Measurements from ENCODE around the gene ZWILCH.

DNA sequence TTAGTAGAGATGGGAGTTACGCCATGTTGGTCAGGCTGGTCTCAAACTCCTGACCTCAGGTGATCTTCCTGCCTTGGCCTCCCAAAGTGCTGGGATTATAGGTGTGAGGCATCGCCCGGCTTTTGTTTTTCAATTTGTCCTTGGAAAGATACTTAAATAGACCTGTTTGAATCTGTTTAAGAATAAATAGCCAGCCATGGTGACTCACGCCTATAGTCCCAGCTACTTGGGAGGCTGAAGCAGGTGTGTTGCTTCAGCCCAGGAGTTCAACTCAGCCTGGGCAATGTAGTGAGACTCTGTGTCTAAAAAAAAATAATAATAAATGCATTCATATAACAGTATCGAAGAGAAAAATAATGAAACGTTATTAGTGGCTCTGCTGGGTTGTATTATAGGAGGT lies 24.9 kb upstream of the ZWILCH start:
- TF ChIP-seq, protein P1, sequence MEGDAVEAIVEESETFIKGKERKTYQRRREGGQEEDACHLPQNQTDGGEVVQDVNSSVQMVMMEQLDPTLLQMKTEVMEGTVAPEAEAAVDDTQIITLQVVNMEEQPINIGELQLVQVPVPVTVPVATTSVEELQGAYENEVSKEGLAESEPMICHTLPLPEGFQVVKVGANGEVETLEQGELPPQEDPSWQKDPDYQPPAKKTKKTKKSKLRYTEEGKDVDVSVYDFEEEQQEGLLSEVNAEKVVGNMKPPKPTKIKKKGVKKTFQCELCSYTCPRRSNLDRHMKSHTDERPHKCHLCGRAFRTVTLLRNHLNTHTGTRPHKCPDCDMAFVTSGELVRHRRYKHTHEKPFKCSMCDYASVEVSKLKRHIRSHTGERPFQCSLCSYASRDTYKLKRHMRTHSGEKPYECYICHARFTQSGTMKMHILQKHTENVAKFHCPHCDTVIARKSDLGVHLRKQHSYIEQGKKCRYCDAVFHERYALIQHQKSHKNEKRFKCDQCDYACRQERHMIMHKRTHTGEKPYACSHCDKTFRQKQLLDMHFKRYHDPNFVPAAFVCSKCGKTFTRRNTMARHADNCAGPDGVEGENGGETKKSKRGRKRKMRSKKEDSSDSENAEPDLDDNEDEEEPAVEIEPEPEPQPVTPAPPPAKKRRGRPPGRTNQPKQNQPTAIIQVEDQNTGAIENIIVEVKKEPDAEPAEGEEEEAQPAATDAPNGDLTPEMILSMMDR (IDR thresholded peaks at IDR 0.05; ENCODE audit: low read depth, low read length) = no peak
- no peak for TF ChIP-seq EZH2phosphoT487 (IDR thresholded peaks at IDR 0.05; ENCODE audit: low read depth)
